Panc1 (cell line): ENCODE measurements around the gene FSIP1. TPM values are rescaled to one million over a fixed set of nuclear protein-coding genes. Genes with fewer than 3 reads are reported as not detected.

Experiments used
- ATAC-seq: fragments of 200-7000 bp; cut with Tn5 transposase; 2 replicates; pipeline ENCODE4 v1.9.1; 2020; ENCODE audit warnings: mild to moderate bottlenecking, moderate library complexity
- BruUV-seq: library from RNA; stranded (reverse); fragments of 400-500 nt; replicated peaks from 2 replicates; lab custom pipeline; 2021; lab: Mats Ljungman, UMichigan
- CTCF ChIA-PET: fragments of 300-600 bp; sonication (Branson Sonifier 250); formaldehyde crosslinking; loops from one replicate; lab custom pipeline; 2022; ENCODE audit warnings: antibody characterized with exemption; lab: Charles Lee
- POLR2A ChIA-PET: fragments of 300-600 bp; sonication (Branson Sonifier 250); formaldehyde crosslinking; loops from one replicate; lab custom pipeline; 2022; ENCODE audit warnings: antibody characterized with exemption; lab: Charles Lee
- DNase-seq: peaks from one replicate; pipeline ENCODE4 v3.0.0-alpha.2; 2010; ENCODE audit warnings: low read depth, low spot score
- H3K27ac ChIP-seq: 2 replicates; pipeline ENCODE4 v1.5.1; 2011; ENCODE audit warnings: mild to moderate bottlenecking, low read length, inconsistent platforms
- H3K27me3 ChIP-seq: fragments of 200-500 bp; sonication (Bioruptor generic); 2 replicates; pipeline ENCODE4 v1.6.0; 2014; ENCODE audit warnings: low read length, inconsistent platforms; ENCODE audit not compliant: control insufficient read depth, insufficient read depth
- H3K36me3 ChIP-seq: fragments of 200-500 bp; sonication (Bioruptor generic); 2 replicates; pipeline ENCODE4 v1.5.1; 2014; ENCODE audit warnings: inconsistent platforms, mild to moderate bottlenecking, low read length, moderate library complexity; ENCODE audit not compliant: control insufficient read depth, insufficient read depth
- H3K4me1 ChIP-seq: 2 replicates; pipeline ENCODE4 v1.5.1; 2011; ENCODE audit warnings: inconsistent platforms, mild to moderate bottlenecking, low read length, moderate library complexity; ENCODE audit not compliant: control insufficient read depth, insufficient read depth
- H3K4me3 ChIP-seq, 2 experiments: 2 replicates each; pipeline ENCODE4 v1.5.1; 2011 to 2012; ENCODE audit warnings: low read depth in 2 of 2, low read length in 2 of 2, mild to moderate bottlenecking in 2 of 2, inconsistent platforms in 1 of 2, moderate library complexity in 1 of 2
- H3K9me3 ChIP-seq: fragments of 200-500 bp; sonication (Bioruptor generic); 2 replicates; pipeline ENCODE4 v1.5.1; 2014; ENCODE audit warnings: low read depth, mild to moderate bottlenecking, inconsistent platforms, low read length, moderate library complexity; ENCODE audit not compliant: control insufficient read depth, insufficient read depth
- POLR2AphosphoS5 ChIP-seq: IDR thresholded peaks from 2 replicates; pipeline ENCODE4 v1.6.1; 2012; ENCODE audit warnings: mild to moderate bottlenecking, low read depth, low read length, moderate library complexity
- REST ChIP-seq, 2 experiments: IDR thresholded peaks; 2 replicates each; pipeline ENCODE4 v1.6.1; 2011 to 2012; ENCODE audit warnings: low read depth in 2 of 2, control low read depth in 1 of 2, low read length in 1 of 2, mild to moderate bottlenecking in 1 of 2, moderate library complexity in 1 of 2; ENCODE audit not compliant: insufficient read depth in 1 of 2
- SIN3A ChIP-seq: IDR thresholded peaks from 2 replicates; pipeline ENCODE4 v1.6.1; 2012; ENCODE audit warnings: low read depth, mild to moderate bottlenecking, low read length, moderate library complexity, borderline replicate concordance; ENCODE audit not compliant: insufficient read depth
- TCF7L2 ChIP-seq: IDR thresholded peaks from 2 replicates; pipeline ENCODE4 v1.6.1; 2011; ENCODE audit warnings: mild to moderate bottlenecking, low read depth, low read length, inconsistent platforms
- in situ Hi-C: cut with HindIII; loops from 2 replicates; pipeline ENCODE4 v1.10.0; 2016; ENCODE audit warnings: low sequenced_read_pairs, low pct_unique_long_range_greater_than_20kb
- intact Hi-C: fragments of 100-400 bp; cut with micrococcal nuclease; formaldehyde crosslinking; loops from one replicate; pipeline ENCODE4 v1.10.0; 2022; ENCODE audit not compliant: unreplicated experiment
- total RNA-seq: library from RNA; stranded (reverse); gene quantifications from one replicate; pipeline ENCODE4 v1.2.1, GENCODE V29; 2021; ENCODE audit not compliant: unreplicated experiment
- TF ChIP-seq, protein P1 (sequence below): fragments of 450-650 bp; IDR thresholded peaks from 2 replicates; pipeline ENCODE4 v1.5.1; 2017; ENCODE audit warnings: mild to moderate bottlenecking

The FSIP1 gene
- total RNA-seq, 1 experiment from 2014 or later: 1.4 TPM

GRCh38 chr15:39777496-39777895 lies 5.1 kb downstream of the FSIP1 start:
- ChIA-PET POLR2A (no interaction called here), CTCF (interaction anchor here (0.6 kb wide), 1 partner anchor 204 kb away, joined by 4 read pairs; no protein-coding TSS in a partner anchor)
- Histone ChIP-seq H3K4me3 (no peak overlapping the region), H3K36me3 (no peaks in the 10 kb centered on the region), H3K27ac (no peak overlapping the region), H3K4me1 (peaks cover 6% of the 10 kb centered on the region; the same call in 1 of the 2 replicates), H3K27me3 (no peaks in the 10 kb centered on the region), H3K9me3 (no peaks in the 10 kb centered on the region)
- ATAC-seq (no peak), DNase-seq (no peak)
- TF ChIP-seq TCF7L2 (no peak), POLR2AphosphoS5 (no peak), REST (IDR thresholded peaks at IDR 0.05; ENCODE audit: insufficient read depth in 1 of 2, low read depth in 2 of 2, low read length in 1 of 2) (no peak), SIN3A (no peak)
- TF ChIP-seq, protein P1, sequence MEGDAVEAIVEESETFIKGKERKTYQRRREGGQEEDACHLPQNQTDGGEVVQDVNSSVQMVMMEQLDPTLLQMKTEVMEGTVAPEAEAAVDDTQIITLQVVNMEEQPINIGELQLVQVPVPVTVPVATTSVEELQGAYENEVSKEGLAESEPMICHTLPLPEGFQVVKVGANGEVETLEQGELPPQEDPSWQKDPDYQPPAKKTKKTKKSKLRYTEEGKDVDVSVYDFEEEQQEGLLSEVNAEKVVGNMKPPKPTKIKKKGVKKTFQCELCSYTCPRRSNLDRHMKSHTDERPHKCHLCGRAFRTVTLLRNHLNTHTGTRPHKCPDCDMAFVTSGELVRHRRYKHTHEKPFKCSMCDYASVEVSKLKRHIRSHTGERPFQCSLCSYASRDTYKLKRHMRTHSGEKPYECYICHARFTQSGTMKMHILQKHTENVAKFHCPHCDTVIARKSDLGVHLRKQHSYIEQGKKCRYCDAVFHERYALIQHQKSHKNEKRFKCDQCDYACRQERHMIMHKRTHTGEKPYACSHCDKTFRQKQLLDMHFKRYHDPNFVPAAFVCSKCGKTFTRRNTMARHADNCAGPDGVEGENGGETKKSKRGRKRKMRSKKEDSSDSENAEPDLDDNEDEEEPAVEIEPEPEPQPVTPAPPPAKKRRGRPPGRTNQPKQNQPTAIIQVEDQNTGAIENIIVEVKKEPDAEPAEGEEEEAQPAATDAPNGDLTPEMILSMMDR: no peak
- no TSS peak for BruUV-seq
- in situ Hi-C loops (no loop called here), intact Hi-C loops (no loop called here)

DNA sequence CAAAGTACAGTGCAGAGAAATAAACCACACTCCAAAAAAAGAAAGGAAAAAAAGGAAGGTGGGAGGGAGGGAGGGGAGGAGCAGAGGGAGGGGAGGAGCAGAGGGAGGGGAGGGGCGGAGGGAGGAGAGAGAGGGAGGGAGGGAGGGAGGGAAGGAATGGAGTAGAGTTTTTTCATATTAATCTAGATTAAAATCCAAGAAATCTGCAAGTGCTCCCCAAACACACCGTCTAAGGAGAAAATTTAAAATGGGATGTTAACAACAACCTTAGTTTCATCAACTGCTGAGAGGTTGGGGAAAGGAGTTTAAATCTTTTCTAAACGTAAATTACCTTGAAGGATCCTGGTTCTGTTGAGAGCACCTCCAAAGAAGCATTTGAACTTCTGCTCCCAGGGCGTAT lies 6.6 kb downstream of the FSIP1 start:
- no peak overlapping the region for H3K4me3 ChIP-seq
- TF ChIP-seq, protein P1: no peak
- TF ChIP-seq REST (IDR thresholded peaks at IDR 0.05; ENCODE audit: insufficient read depth in 1 of 2, low read depth in 2 of 2, low read length in 1 of 2) (no peak), SIN3A (no peak), POLR2AphosphoS5 (no peak), TCF7L2 (no peak)
- no peaks in the 10 kb centered on the region for H3K4me1 ChIP-seq
- no TSS peak for BruUV-seq
- no peaks in the 10 kb centered on the region for H3K27me3 ChIP-seq
- intact Hi-C loops: no loop called here
- no peak overlapping the region for H3K27ac ChIP-seq
- POLR2A ChIA-PET: no interaction called here
- no peak for ATAC-seq
- CTCF ChIA-PET: no interaction called here
- H3K9me3 ChIP-seq: no peaks in the 10 kb centered on the region
- in situ Hi-C loops: no loop called here
- H3K36me3 ChIP-seq: no peaks in the 10 kb centered on the region
- DNase-seq: no peak
